Heart right ventricle (tissue), 16 donors: ENCODE measurements around the gene GCC1. TPM values are rescaled to one million over a fixed set of nuclear protein-coding genes. Genes with fewer than 3 reads are reported as not detected.
"Not testable (repeated sequence)": the region's sequence is repeated elsewhere in the genome, so short reads cannot be mapped to it uniquely, and the experiment has no call there.

Source experiments
- ATAC-seq, 8 donors: fragments of 200-7000 bp; cut with Tn5 transposase; one replicate each; pipeline ENCODE4 v1.9.1; 2020; ENCODE audit warnings: mild to moderate bottlenecking in 8 of 8, moderate library complexity in 8 of 8, moderate number of reproducible peaks in 1 of 8
- DNase-seq, 2 donors: peaks; one replicate each; pipeline ENCODE4 v3.0.0-alpha.2; 2020
- H3K27ac ChIP-seq, 10 donors: fragments of 200-600 bp; sonication (generic) in 2 of 10; one replicate each; pipeline versions ENCODE4 v1.5.0 to v1.8.0; 2020 to 2022; ENCODE audit warnings: mild to moderate bottlenecking in 3 of 10
- H3K27me3 ChIP-seq, 7 donors: fragments of 200-600 bp; one replicate each; pipeline ENCODE4 v1.8.0; 2021 to 2022; ENCODE audit warnings: mild to moderate bottlenecking in 2 of 7
- H3K36me3 ChIP-seq, 9 donors: fragments of 200-600 bp; sonication (generic) in 1 of 9; one replicate each; pipeline versions ENCODE4 v1.5.0 to v1.8.0; 2020 to 2022; ENCODE audit warnings: mild to moderate bottlenecking in 2 of 9
- H3K4me1 ChIP-seq, 9 donors: fragments of 200-600 bp; sonication (generic) in 1 of 9; one replicate each; pipeline versions ENCODE4 v1.5.0 to v1.8.0; 2020 to 2022; ENCODE audit warnings: mild to moderate bottlenecking in 4 of 9
- H3K4me3 ChIP-seq, 10 donors: fragments of 200-600 bp; sonication (generic) in 2 of 10; one replicate each; pipeline versions ENCODE4 v1.5.0 to v1.8.0; 2020 to 2022; ENCODE audit warnings: mild to moderate bottlenecking in 7 of 10, moderate library complexity in 2 of 10
- H3K9me3 ChIP-seq, 11 donors: fragments of 200-600 bp in 10 of 11; sonication (generic) in 2 of 11; one replicate each; pipeline versions ENCODE4 v1.5.0 to v1.8.0; 2013 to 2022; ENCODE audit warnings: mild to moderate bottlenecking in 2 of 11, control low read depth in 1 of 11, moderate library complexity in 1 of 11
- CTCF ChIP-seq, 9 donors: fragments of 200-600 bp; sonication (generic) in 2 of 9; IDR thresholded peaks; one replicate each; pipeline versions ENCODE4 v1.5.0 to v1.8.0; 2021 to 2022; ENCODE audit warnings: antibody characterized with exemption in 9 of 9, mild to moderate bottlenecking in 5 of 9, moderate library complexity in 1 of 9
- WGBS, 2 donors: extraction: QIAGEN DNeasy Blood & Tissue Kit; methylation state at CpG; one replicate each; pipeline ENCODE4 v1.1.7; 2013; ENCODE audit warnings: inconsistent platforms in 1 of 2; 5-methylcytosine and 5-hydroxymethylcytosine counted together
- intact Hi-C, 10 donors: fragments of 100-400 bp; cut with DNase I; formaldehyde crosslinking; loops; one replicate each; pipeline versions ENCODE4 v1.11.1 to v1.14.2; 2022
- polyA plus RNA-seq, 2 donors: library from polyadenylated mRNA; stranded (reverse); fragments of 200-250 nt; gene quantifications; one replicate each; pipeline ENCODE4 v1.2.3, GENCODE V29; 2013
- total RNA-seq, 10 donors: library from RNA; stranded (reverse); fragmentation: NEBNext Ultra II Directional in 3 of 10; extraction: Animal tissue kit (Norgen Biotek cat#: 25700) in 3 of 10; gene quantifications; one replicate each; pipeline versions ENCODE4 v1.2.1 to v1.2.4, GENCODE V29; 2021 to 2023
- donor health status: Arrhythmogenic right ventricular cardiomyopathy.
- donor health status: ischemic (EF 13 %, LVEDD 7.1; RV severe dilation, severe dysfunction).
- donor health status: healthy with polysubstance abuse.
- donor health status: DM: no; HTN: yes; CAD: no.
- donor health status: DM: no; HTN: no; CAD: no.
- donor health status: ischemic (EF 25% LVEDD 6.9; RV normal size, moderate dysfunction).
- donor health status: ischemic (EF 25% LVEDD 5.7; RV mildly dilated, moderate dysfunction).
- donor health status: healthy.
- donor health status: DM: yes; HTN: yes; CAD: no.
- donor health status: Ischemic cardiomyopathy.
- donor health status: ischemic (EF 35%, LVEDD 5.7; RV mildly dilated, moderate dysfunction).
- donor health status: nonischemic (EF 11% LVEDD 7.7; RV severe dilation, severe dysfunction).
- donor health status: DM: yes; HTN: yes; CAD: no.
- donor health status: PGD.
- donor health status: ischemic (EF 29% LVEDD 5.4; RV normal size, mild dysfunction).
- donor health status: nonischemic (EF 23%, LVEDD 6.1; RV moderate dilation, normal function).

The GCC1 gene
- total and polyA plus RNA-seq, 12 donors = 1.8 to 8.9 (median 7.0) TPM

- ATAC-seq = no peak
- TF ChIP-seq CTCF (IDR thresholded peaks at IDR 0.05) = no peak
- intact Hi-C loops = no loop called here
These were observed 13.5 kb downstream of the GCC1 start for GRCh38 chr7:127571741-127572505.

GRCh38 chr7:127568034-127568433 lies 17.4 kb downstream of the GCC1 start:
- not testable (repeated sequence) for H3K27me3 ChIP-seq, H3K27ac ChIP-seq, H3K36me3 ChIP-seq, DNase-seq, H3K9me3 ChIP-seq, H3K4me1 ChIP-seq, H3K4me3 ChIP-seq, ATAC-seq
- intact Hi-C loops = loop anchor here in 1 of 10 donors (10.0 kb wide), 1 partner anchor 63 kb away; no protein-coding TSS in a partner anchor
- WGBS, 2 donors = no CpG with 5 or more reads among the region's 3 CpGs

More at GRCh38 chr7:127571741-127572505, 13.5 kb downstream of the GCC1 start:
- DNase-seq = no peak
- Histone ChIP-seq H3K9me3 (no peaks in the 10 kb centered on the region), H3K27me3 (no peaks in the 10 kb centered on the region), H3K4me1 (no peaks in the 10 kb centered on the region), H3K4me3 (no peak overlapping the region), H3K27ac (no peak overlapping the region), H3K36me3 (peaks cover 0 to 4% (median 0%) of the 10 kb centered on the region in 9 donors)
- 74 to 82% methylated on average over 3 of the region's 3 CpGs for WGBS, 2 donors

GRCh38 chr7:127566242-127566641 lies 19.2 kb downstream of the GCC1 start:
- DNase-seq = no peak
- TF ChIP-seq CTCF (IDR thresholded peaks at IDR 0.05) = no peak
- no peak overlapping the region for H3K27ac ChIP-seq
- intact Hi-C loops = loop anchor here in 1 of 10 donors (10.0 kb wide), 1 partner anchor 61 kb away; no protein-coding TSS in a partner anchor
- H3K4me3 ChIP-seq = no peak overlapping the region
- no peaks in the 10 kb centered on the region for H3K4me1 ChIP-seq
- 73 to 77% methylated on average over 3 of the region's 3 CpGs for WGBS, 2 donors
- no peak for ATAC-seq
- H3K27me3 ChIP-seq = no peaks in the 10 kb centered on the region
- H3K9me3 ChIP-seq = peaks cover 0 to 10% (median 0%) of the 10 kb centered on the region in 11 donors
- H3K36me3 ChIP-seq = no peaks in the 10 kb centered on the region

- Histone ChIP-seq H3K4me3 (no peak overlapping the region), H3K27ac (no peak overlapping the region), H3K9me3 (peaks cover 0 to 3% (median 0%) of the 10 kb centered on the region in 11 donors), H3K36me3 (no peaks in the 10 kb centered on the region), H3K27me3 (no peaks in the 10 kb centered on the region), H3K4me1 (no peaks in the 10 kb centered on the region)
- 62 to 69% methylated on average over 2 of the region's 2 CpGs for WGBS, 2 donors
- intact Hi-C loops = loop anchor here in 1 of 10 donors (5.0 kb wide), 1 partner anchor 649 kb away; no protein-coding TSS in a partner anchor
- DNase-seq = no peak
- no peak for ATAC-seq
- TF ChIP-seq CTCF (IDR thresholded peaks at IDR 0.05) = peak in 4 of 9 donors; percentile 22 to 39 (median 30)
These were observed 27.6 kb downstream of the GCC1 start for GRCh38 chr7:127557803-127558202.

- WGBS, 2 donors = 68 to 73% methylated on average over 2 of the region's 2 CpGs
- no peak overlapping the region for H3K27ac ChIP-seq
- no peaks in the 10 kb centered on the region for H3K27me3 ChIP-seq
- TF ChIP-seq CTCF (IDR thresholded peaks at IDR 0.05) = no peak
- no peaks in the 10 kb centered on the region for H3K9me3 ChIP-seq
- intact Hi-C loops = loop anchor here in 1 of 10 donors (5.0 kb wide), 1 partner anchor 651 kb away; no protein-coding TSS in a partner anchor
- H3K4me3 ChIP-seq = no peak overlapping the region
- ATAC-seq (no peak), DNase-seq (no peak)
- no peaks in the 10 kb centered on the region for H3K4me1 ChIP-seq
- H3K36me3 ChIP-seq = no peaks in the 10 kb centered on the region
These were observed 29.0 kb downstream of the GCC1 start for GRCh38 chr7:127556404-127556803.
